ENCODE measurements around the gene GRID1.
A peak's percentile ranks its signal among the peaks of the same experiment; 100 is the strongest.

GRID1 gene

GRCh38 chr10:86282664-86283465 lies 83.7 kb downstream of the GRID1 start:
- TF ChIP-seq GATA2 (IDR thresholded peaks at IDR 0.05; ENCODE audit: low read depth, low read length), result no peak

- TF ChIP-seq GATA3 (IDR thresholded peaks at IDR 0.05; ENCODE audit: low read depth, low read length), result no peak
- no peak for TF ChIP-seq GATA2 (IDR thresholded peaks at IDR 0.05; ENCODE audit: low read depth, low read length)
Observed at GRCh38 chr10:86281396-86281795, 85.2 kb downstream of the GRID1 start.

GRCh38 chr10:86269332-86269731 lies 97.3 kb downstream of the GRID1 start:
- no peak for TF ChIP-seq GATA3 (IDR thresholded peaks at IDR 0.05; ENCODE audit: low read depth, low read length)
- no peak for TF ChIP-seq GATA2 (IDR thresholded peaks at IDR 0.05; ENCODE audit: low read depth, low read length)

GRCh38 chr10:86267286-86268195 lies 99.1 kb downstream of the GRID1 start:
- TF ChIP-seq GATA2 (IDR thresholded peaks at IDR 0.05; ENCODE audit: low read depth, low read length) (no peak), GATA3 (IDR thresholded peaks at IDR 0.05; ENCODE audit: low read depth, low read length) (no peak)

GRCh38 chr10:86266446-86267242 lies 100.0 kb downstream of the GRID1 start:
- TF ChIP-seq GATA2 (IDR thresholded peaks at IDR 0.05; ENCODE audit: low read depth, low read length) (no peak), GATA3 (IDR thresholded peaks at IDR 0.05; ENCODE audit: low read depth, low read length) (no peak)

GRCh38 chr10:86265895-86266259 lies 100.7 kb downstream of the GRID1 start:
- no peak for TF ChIP-seq GATA3 (IDR thresholded peaks at IDR 0.05; ENCODE audit: low read depth, low read length)
- TF ChIP-seq GATA2 (IDR thresholded peaks at IDR 0.05; ENCODE audit: low read depth, low read length), result no peak

- TF ChIP-seq GATA3 (IDR thresholded peaks at IDR 0.05; ENCODE audit: low read depth, low read length), result no peak
- TF ChIP-seq GATA2 (IDR thresholded peaks at IDR 0.05; ENCODE audit: low read depth, low read length), result peak; percentile 49; the same call in 1 of the 2 replicates
Observed at GRCh38 chr10:86265236-86265894, 101.2 kb downstream of the GRID1 start.

- TF ChIP-seq GATA2 (IDR thresholded peaks at IDR 0.05; ENCODE audit: low read depth, low read length), result no peak
- no peak for TF ChIP-seq GATA3 (IDR thresholded peaks at IDR 0.05; ENCODE audit: low read depth, low read length)
Observed at GRCh38 chr10:86264481-86265231, 101.9 kb downstream of the GRID1 start.

- no peak for TF ChIP-seq GATA3 (IDR thresholded peaks at IDR 0.05; ENCODE audit: low read depth, low read length)
- TF ChIP-seq GATA2 (IDR thresholded peaks at IDR 0.05; ENCODE audit: low read depth, low read length), result no peak
Observed at GRCh38 chr10:86263907-86264306, 102.7 kb downstream of the GRID1 start.

- TF ChIP-seq GATA2 (IDR thresholded peaks at IDR 0.05; ENCODE audit: low read depth, low read length) (no peak), GATA3 (IDR thresholded peaks at IDR 0.05; ENCODE audit: low read depth, low read length) (no peak)
Observed at GRCh38 chr10:86263209-86263608, 103.4 kb downstream of the GRID1 start.

- TF ChIP-seq GATA2 (IDR thresholded peaks at IDR 0.05; ENCODE audit: low read depth, low read length), result no peak
- no peak for TF ChIP-seq GATA3 (IDR thresholded peaks at IDR 0.05; ENCODE audit: low read depth, low read length)
Observed at GRCh38 chr10:86262688-86263181, 103.9 kb downstream of the GRID1 start.

GRCh38 chr10:86261941-86262687 lies 104.5 kb downstream of the GRID1 start:
- TF ChIP-seq GATA3 (IDR thresholded peaks at IDR 0.05; ENCODE audit: low read depth, low read length), result no peak
- TF ChIP-seq GATA2 (IDR thresholded peaks at IDR 0.05; ENCODE audit: low read depth, low read length), result no peak

All from SH-SY5Y (cell line).